Measurements from ENCODE around the gene AQP12B.

AQP12B gene

GRCh38 chr2:240642061-240642805 is 40.5 kb downstream of the AQP12B start:
- ATAC-seq (ENCODE audit: low read depth) (no peak), DNase-seq (ENCODE audit: low spot score) (no peak)
- Histone ChIP-seq H3K27ac (ENCODE audit: poor library complexity, severe bottlenecking) (no peak overlapping the region), H3K27me3 (ENCODE audit: insufficient read depth, poor library complexity, severe bottlenecking) (peaks cover 21% of the 10 kb centered on the region), H3K36me3 (ENCODE audit: low read depth) (no peaks in the 10 kb centered on the region), H3K4me3 (ENCODE audit: severe bottlenecking) (no peak overlapping the region), H3K9me3 (ENCODE audit: severe bottlenecking) (no peaks in the 10 kb centered on the region), H3K4me1 (ENCODE audit: insufficient read depth, poor library complexity, severe bottlenecking) (no peaks in the 10 kb centered on the region)
- no peak for TF ChIP-seq CTCF (IDR thresholded peaks at IDR 0.05; ENCODE audit: poor library complexity, severe bottlenecking)

- H3K36me3 ChIP-seq (ENCODE audit: low read depth): no peaks in the 10 kb centered on the region
- TF ChIP-seq CTCF (IDR thresholded peaks at IDR 0.05; ENCODE audit: poor library complexity, severe bottlenecking): no peak
- no peak overlapping the region for H3K27ac ChIP-seq (ENCODE audit: poor library complexity, severe bottlenecking)
- peaks cover 8% of the 10 kb centered on the region for H3K27me3 ChIP-seq (ENCODE audit: insufficient read depth, poor library complexity, severe bottlenecking)
- H3K4me3 ChIP-seq (ENCODE audit: severe bottlenecking): no peak overlapping the region
- no peaks in the 10 kb centered on the region for H3K9me3 ChIP-seq (ENCODE audit: severe bottlenecking)
- no peak for DNase-seq (ENCODE audit: low spot score)
- no peaks in the 10 kb centered on the region for H3K4me1 ChIP-seq (ENCODE audit: insufficient read depth, poor library complexity, severe bottlenecking)
- ATAC-seq (ENCODE audit: low read depth): 0 out of 3 replicates have a peak, but pooled peaks have one; percentile 55
Measured at GRCh38 chr2:240640939-240641338, 41.7 kb downstream of the AQP12B start.

GRCh38 chr2:240639566-240639965 is 43.1 kb downstream of the AQP12B start:
- peaks cover 7% of the 10 kb centered on the region for H3K27me3 ChIP-seq (ENCODE audit: insufficient read depth, poor library complexity, severe bottlenecking)

GRCh38 chr2:240638512-240639160 is 44.0 kb downstream of the AQP12B start:
- no peak for TF ChIP-seq CTCF (IDR thresholded peaks at IDR 0.05; ENCODE audit: poor library complexity, severe bottlenecking)
- no peak overlapping the region for H3K4me3 ChIP-seq (ENCODE audit: severe bottlenecking)
- no peaks in the 10 kb centered on the region for H3K36me3 ChIP-seq (ENCODE audit: low read depth)
- H3K27ac ChIP-seq (ENCODE audit: poor library complexity, severe bottlenecking): no peak overlapping the region
- no peaks in the 10 kb centered on the region for H3K4me1 ChIP-seq (ENCODE audit: insufficient read depth, poor library complexity, severe bottlenecking)
- H3K9me3 ChIP-seq (ENCODE audit: severe bottlenecking): peaks cover 5% of the 10 kb centered on the region
- peaks cover 3% of the 10 kb centered on the region for H3K27me3 ChIP-seq (ENCODE audit: insufficient read depth, poor library complexity, severe bottlenecking)
- DNase-seq (ENCODE audit: low spot score) (no peak), ATAC-seq (ENCODE audit: low read depth) (no peak)

More at GRCh38 chr2:240639566-240639965, 43.1 kb downstream of the AQP12B start:
- no peaks in the 10 kb centered on the region for H3K36me3 ChIP-seq (ENCODE audit: low read depth)
- no peaks in the 10 kb centered on the region for H3K4me1 ChIP-seq (ENCODE audit: insufficient read depth, poor library complexity, severe bottlenecking)
- no peaks in the 10 kb centered on the region for H3K9me3 ChIP-seq (ENCODE audit: severe bottlenecking)
- no peak for TF ChIP-seq CTCF (IDR thresholded peaks at IDR 0.05; ENCODE audit: poor library complexity, severe bottlenecking)
- ATAC-seq (ENCODE audit: low read depth): no peak
- H3K27ac ChIP-seq (ENCODE audit: poor library complexity, severe bottlenecking): no peak overlapping the region
- no peak overlapping the region for H3K4me3 ChIP-seq (ENCODE audit: severe bottlenecking)
- DNase-seq (ENCODE audit: low spot score): no peak

GRCh38 chr2:240637901-240638345 is 44.8 kb downstream of the AQP12B start:
- no peak overlapping the region for H3K27ac ChIP-seq (ENCODE audit: poor library complexity, severe bottlenecking)
- ATAC-seq (ENCODE audit: low read depth): no peak
- H3K4me3 ChIP-seq (ENCODE audit: severe bottlenecking): no peak overlapping the region
- no peak for TF ChIP-seq CTCF (IDR thresholded peaks at IDR 0.05; ENCODE audit: poor library complexity, severe bottlenecking)
- peaks cover 8% of the 10 kb centered on the region for H3K9me3 ChIP-seq (ENCODE audit: severe bottlenecking)
- DNase-seq (ENCODE audit: low spot score): no peak
- no peaks in the 10 kb centered on the region for H3K4me1 ChIP-seq (ENCODE audit: insufficient read depth, poor library complexity, severe bottlenecking)
- H3K27me3 ChIP-seq (ENCODE audit: insufficient read depth, poor library complexity, severe bottlenecking): peaks cover 3% of the 10 kb centered on the region
- no peaks in the 10 kb centered on the region for H3K36me3 ChIP-seq (ENCODE audit: low read depth)

All from RWPE2 (cell line).